A549 (cell line): Measurements from ENCODE around the gene RHOT1.

ENCODE experiments used
- BHLHE40 ChIP-seq: IDR thresholded peaks from 2 replicates; pipeline ENCODE4 v1.6.1; 2012; ENCODE audit warnings: low read depth, low read length, inconsistent platforms
- CBX2 ChIP-seq: fragments of 200-600 bp; sonication (generic); IDR thresholded peaks from 2 replicates; pipeline ENCODE4 v1.6.1; 2016; ENCODE audit warnings: low read depth, mild to moderate bottlenecking, borderline replicate concordance
- CBX8 ChIP-seq: fragments of 200-600 bp; sonication (generic); IDR thresholded peaks from 2 replicates; pipeline ENCODE4 v1.6.1; 2016
- CHD4 ChIP-seq: fragments of 200-600 bp; sonication (generic); IDR thresholded peaks from 2 replicates; pipeline ENCODE4 v1.6.1; 2016; ENCODE audit warnings: antibody characterized with exemption, mild to moderate bottlenecking, borderline replicate concordance
- KDM1A ChIP-seq: fragments of 200-600 bp; sonication (generic); IDR thresholded peaks from 2 replicates; pipeline ENCODE4 v1.6.1; 2016; ENCODE audit warnings: low read depth, mild to moderate bottlenecking
- MAFK ChIP-seq: fragments of 450-650 bp; IDR thresholded peaks from 2 replicates; pipeline ENCODE4 v1.6.1; 2014; ENCODE audit not compliant: partially characterized antibody
- MAZ ChIP-seq: fragments of 150-350 bp; IDR thresholded peaks from 2 replicates; pipeline ENCODE4 v1.6.1; 2014; ENCODE audit warnings: antibody characterized with exemption, low read depth, low read length, borderline replicate concordance
- POLR2A ChIP-seq: IDR thresholded peaks from 2 replicates; pipeline ENCODE4 v1.6.1; 2012; ENCODE audit warnings: mild to moderate bottlenecking, low read length
- TF ChIP-seq, protein P1 (sequence below): fragments of >200 bp; sonication (Bioruptor Twin); formaldehyde crosslinking; IDR thresholded peaks from 3 replicates; pipeline ENCODE4 v1.5.1; 2016
- TF ChIP-seq, protein P2 (sequence below): fragments of 150-350 bp; IDR thresholded peaks from 2 replicates; pipeline ENCODE4 v1.6.1; 2014; ENCODE audit warnings: low read depth, mild to moderate bottlenecking, low read length

DNA sequence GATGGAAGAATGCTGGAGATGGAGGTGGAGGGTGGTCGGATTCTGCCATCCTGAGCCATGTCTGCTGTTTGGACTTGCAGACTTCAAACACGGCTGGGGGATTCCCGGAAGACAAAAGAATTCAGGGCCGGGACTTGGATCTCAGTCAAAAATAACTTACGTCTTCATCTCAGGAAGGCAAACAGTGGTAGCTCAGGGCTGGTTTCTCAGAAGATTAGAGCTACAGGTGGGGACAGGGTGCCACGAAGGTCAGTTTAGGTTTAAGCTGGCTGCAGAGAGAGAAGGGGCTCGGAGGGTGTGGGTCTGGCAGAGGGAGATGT lies 119.1 kb downstream of the RHOT1 start:
- TF ChIP-seq, protein P1, sequence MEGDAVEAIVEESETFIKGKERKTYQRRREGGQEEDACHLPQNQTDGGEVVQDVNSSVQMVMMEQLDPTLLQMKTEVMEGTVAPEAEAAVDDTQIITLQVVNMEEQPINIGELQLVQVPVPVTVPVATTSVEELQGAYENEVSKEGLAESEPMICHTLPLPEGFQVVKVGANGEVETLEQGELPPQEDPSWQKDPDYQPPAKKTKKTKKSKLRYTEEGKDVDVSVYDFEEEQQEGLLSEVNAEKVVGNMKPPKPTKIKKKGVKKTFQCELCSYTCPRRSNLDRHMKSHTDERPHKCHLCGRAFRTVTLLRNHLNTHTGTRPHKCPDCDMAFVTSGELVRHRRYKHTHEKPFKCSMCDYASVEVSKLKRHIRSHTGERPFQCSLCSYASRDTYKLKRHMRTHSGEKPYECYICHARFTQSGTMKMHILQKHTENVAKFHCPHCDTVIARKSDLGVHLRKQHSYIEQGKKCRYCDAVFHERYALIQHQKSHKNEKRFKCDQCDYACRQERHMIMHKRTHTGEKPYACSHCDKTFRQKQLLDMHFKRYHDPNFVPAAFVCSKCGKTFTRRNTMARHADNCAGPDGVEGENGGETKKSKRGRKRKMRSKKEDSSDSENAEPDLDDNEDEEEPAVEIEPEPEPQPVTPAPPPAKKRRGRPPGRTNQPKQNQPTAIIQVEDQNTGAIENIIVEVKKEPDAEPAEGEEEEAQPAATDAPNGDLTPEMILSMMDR, result no peak
- TF ChIP-seq MAFK (no peak), KDM1A (no peak), MAZ (no peak), CBX8 (no peak), BHLHE40 (no peak), POLR2A (no peak), CBX2 (no peak), CHD4 (no peak)
- TF ChIP-seq, protein P2, sequence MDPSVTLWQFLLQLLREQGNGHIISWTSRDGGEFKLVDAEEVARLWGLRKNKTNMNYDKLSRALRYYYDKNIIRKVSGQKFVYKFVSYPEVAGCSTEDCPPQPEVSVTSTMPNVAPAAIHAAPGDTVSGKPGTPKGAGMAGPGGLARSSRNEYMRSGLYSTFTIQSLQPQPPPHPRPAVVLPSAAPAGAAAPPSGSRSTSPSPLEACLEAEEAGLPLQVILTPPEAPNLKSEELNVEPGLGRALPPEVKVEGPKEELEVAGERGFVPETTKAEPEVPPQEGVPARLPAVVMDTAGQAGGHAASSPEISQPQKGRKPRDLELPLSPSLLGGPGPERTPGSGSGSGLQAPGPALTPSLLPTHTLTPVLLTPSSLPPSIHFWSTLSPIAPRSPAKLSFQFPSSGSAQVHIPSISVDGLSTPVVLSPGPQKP, result no peak
